GM03348 (cell line): ENCODE measurements around the gene COL5A1.
"Not testable (repeated sequence)": the region's sequence is repeated elsewhere in the genome, so short reads cannot be mapped to it uniquely, and the experiment has no call there.

Experiments used
- DNase-seq: peaks from one replicate; pipeline ENCODE4 v3.0.0; 2012; ENCODE audit warnings: low spot score

Gene COL5A1

GRCh38 chr9:134655586-134656333 lies 14.2 kb downstream of the COL5A1 start:
- no peak for DNase-seq

GRCh38 chr9:134656334-134657006 lies 14.9 kb downstream of the COL5A1 start:
- DNase-seq = no peak

- no peak for DNase-seq
Observed at GRCh38 chr9:134657666-134658377, 16.2 kb downstream of the COL5A1 start.

- DNase-seq = no peak
Observed at GRCh38 chr9:134658378-134658955, 16.9 kb downstream of the COL5A1 start.

GRCh38 chr9:134659688-134660131 lies 18.1 kb downstream of the COL5A1 start:
- no peak for DNase-seq

GRCh38 chr9:134660407-134660806 lies 18.8 kb downstream of the COL5A1 start:
- DNase-seq = no peak

- DNase-seq = no peak
Observed at GRCh38 chr9:134661299-134661698, 19.7 kb downstream of the COL5A1 start.

- DNase-seq = peak; percentile 77
Observed at GRCh38 chr9:134661791-134662142, 20.2 kb downstream of the COL5A1 start.

GRCh38 chr9:134662143-134662876 lies 20.7 kb downstream of the COL5A1 start:
- peak; percentile 89 for DNase-seq

- no peak for DNase-seq
Observed at GRCh38 chr9:134663084-134663483, 21.5 kb downstream of the COL5A1 start.

- DNase-seq = peak; percentile 73
Observed at GRCh38 chr9:134663753-134664415, 22.3 kb downstream of the COL5A1 start.

- DNase-seq = no peak
Observed at GRCh38 chr9:134664446-134664845, 22.8 kb downstream of the COL5A1 start.

- no peak for DNase-seq
Observed at GRCh38 chr9:134666208-134666607, 24.6 kb downstream of the COL5A1 start.

GRCh38 chr9:134666831-134667230 lies 25.2 kb downstream of the COL5A1 start:
- DNase-seq = peak; percentile 65

- DNase-seq = not testable (repeated sequence)
Observed at GRCh38 chr9:134668977-134669376, 27.4 kb downstream of the COL5A1 start.

GRCh38 chr9:134669399-134669955 lies 27.9 kb downstream of the COL5A1 start:
- DNase-seq = no peak

GRCh38 chr9:134670042-134670525 lies 28.5 kb downstream of the COL5A1 start:
- DNase-seq = peak; percentile 72

- DNase-seq = no peak
Observed at GRCh38 chr9:134670851-134671281, 29.3 kb downstream of the COL5A1 start.

GRCh38 chr9:134671341-134672113 lies 29.9 kb downstream of the COL5A1 start:
- no peak for DNase-seq

- DNase-seq = no peak
Observed at GRCh38 chr9:134676361-134676760, 34.8 kb downstream of the COL5A1 start.
